Measurements from ENCODE around the gene SCN4A. TPM values are rescaled to one million over a fixed set of nuclear protein-coding genes. Genes with fewer than 3 reads are reported as not detected.
A peak's percentile ranks its signal among the peaks of the same experiment; 100 is the strongest.
"Not testable (repeated sequence)": the region's sequence is repeated elsewhere in the genome, so short reads cannot be mapped to it uniquely, and the experiment has no call there.

Gene SCN4A
- total RNA-seq (under 1 TPM; 0.05 to 0.17 TPM), polyA plus RNA-seq (ENCODE audit: insufficient read length in 6 of 6) (under 1 TPM; 0.39 to 0.88 (median 0.60) TPM)
- long read RNA-seq, donor 1, result 0 reads
- long read RNA-seq, donor 2, result 0 reads
- long read RNA-seq, donor 3, result 0 reads
- long read RNA-seq, donor 4, result 0 reads
- long read RNA-seq, donor 5, result 0 reads
- long read RNA-seq, donor 6, result 0 reads
- long read RNA-seq, donor 7, result 0 reads
- long read RNA-seq, donor 8, result 0 reads
- long read RNA-seq, donor 9, result 0 reads
- long read RNA-seq, donor 10, result 0 reads
- long read RNA-seq, donor 11, result 0 reads
- long read RNA-seq, donor 12, result 0 reads

DNA sequence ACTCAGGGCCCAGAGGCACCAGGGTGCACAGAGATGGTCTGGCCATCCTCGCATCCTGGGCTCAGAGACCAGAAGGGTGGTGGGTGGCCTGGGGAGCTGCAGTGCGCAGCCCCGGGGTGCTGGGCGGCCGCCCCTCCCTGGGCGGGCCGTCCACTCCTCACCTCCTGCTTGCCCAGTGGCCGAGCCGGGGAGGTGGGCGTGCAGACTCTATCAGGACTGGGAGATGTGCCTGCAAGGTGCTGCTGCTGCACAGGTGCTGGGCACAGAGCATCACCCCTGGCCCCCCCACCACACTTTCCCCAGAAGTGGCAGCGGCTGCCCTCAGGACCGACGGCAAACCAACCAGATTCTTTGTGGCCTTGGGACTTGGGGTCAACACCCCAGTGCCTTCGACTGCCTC, at the start of gene SCN4A:
TSS of gene SCN4A (minus strand) at position 123 of the 400 bp plus-strand sequence. CDS start at position 46, 77 bp downstream.
- DNase-seq (no peak), ATAC-seq (no peak)

DNA sequence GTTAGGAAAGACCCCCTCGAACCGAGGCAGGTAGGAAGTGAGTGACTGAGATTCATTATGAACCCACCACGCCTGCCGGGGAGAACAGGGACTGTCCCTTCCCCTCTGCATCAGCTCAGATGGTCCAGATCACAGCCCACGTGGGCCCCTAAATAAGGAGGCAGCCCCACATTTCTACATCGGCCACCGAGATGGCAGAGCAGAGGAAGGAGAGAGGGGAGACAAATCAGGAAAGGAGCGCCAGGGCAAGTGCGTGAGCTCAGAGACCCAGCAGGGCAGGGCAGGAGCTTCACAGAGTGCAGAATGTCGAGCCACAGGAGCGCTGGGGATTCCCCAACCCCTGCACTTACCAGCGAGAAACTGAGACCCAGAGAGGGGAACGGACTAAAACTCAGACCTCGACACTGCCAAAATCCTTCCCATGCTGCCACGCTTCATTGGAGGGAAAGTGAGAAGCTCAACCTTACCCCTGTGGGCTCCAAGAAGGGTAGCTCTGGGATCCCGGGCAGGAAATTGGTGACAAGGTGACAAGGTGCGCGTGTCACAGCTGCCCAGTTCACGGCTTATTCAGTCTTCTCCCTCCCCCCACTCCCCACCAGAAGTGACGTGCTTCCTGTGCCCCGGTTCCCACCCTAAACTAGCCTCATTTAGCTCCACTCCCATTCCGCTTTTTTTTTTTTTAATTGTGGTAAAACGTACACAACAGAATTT, 47.5 kb upstream of the SCN4A start, which contains the start of gene ICAM2:
TSS of gene ICAM2 (minus strand) at position 578 of the 711 bp plus-strand sequence. CDS start 13,942 bp downstream, outside the sequence.
- Histone ChIP-seq H3K4me1 (peaks cover 3 to 69% of the 10 kb centered on the region in 2 donors), H3K9me3 (no peaks in the 10 kb centered on the region), H3K36me3 (no peaks in the 10 kb centered on the region), H3K27me3 (no peaks in the 10 kb centered on the region), H3K4me3 (peak within 1 kb of the TSS; percentile 44 to 50), H3K27ac (peak within 1 kb of the TSS; percentile 79 to 85)
- intact Hi-C loops (cut with DNase I), result no loop called here
- ATAC-seq, result peak; percentile 73
- TF ChIP-seq, protein P1, sequence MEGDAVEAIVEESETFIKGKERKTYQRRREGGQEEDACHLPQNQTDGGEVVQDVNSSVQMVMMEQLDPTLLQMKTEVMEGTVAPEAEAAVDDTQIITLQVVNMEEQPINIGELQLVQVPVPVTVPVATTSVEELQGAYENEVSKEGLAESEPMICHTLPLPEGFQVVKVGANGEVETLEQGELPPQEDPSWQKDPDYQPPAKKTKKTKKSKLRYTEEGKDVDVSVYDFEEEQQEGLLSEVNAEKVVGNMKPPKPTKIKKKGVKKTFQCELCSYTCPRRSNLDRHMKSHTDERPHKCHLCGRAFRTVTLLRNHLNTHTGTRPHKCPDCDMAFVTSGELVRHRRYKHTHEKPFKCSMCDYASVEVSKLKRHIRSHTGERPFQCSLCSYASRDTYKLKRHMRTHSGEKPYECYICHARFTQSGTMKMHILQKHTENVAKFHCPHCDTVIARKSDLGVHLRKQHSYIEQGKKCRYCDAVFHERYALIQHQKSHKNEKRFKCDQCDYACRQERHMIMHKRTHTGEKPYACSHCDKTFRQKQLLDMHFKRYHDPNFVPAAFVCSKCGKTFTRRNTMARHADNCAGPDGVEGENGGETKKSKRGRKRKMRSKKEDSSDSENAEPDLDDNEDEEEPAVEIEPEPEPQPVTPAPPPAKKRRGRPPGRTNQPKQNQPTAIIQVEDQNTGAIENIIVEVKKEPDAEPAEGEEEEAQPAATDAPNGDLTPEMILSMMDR (IDR thresholded peaks at IDR 0.05), result no peak
- peak in 2 of 4 donors; percentile 44 to 76 for DNase-seq

More for the DNA sequence above, at the start of gene SCN4A:
- H3K27me3 ChIP-seq, result no peaks in the 10 kb centered on the region
- H3K9me3 ChIP-seq, result no peaks in the 10 kb centered on the region
- no peaks in the 10 kb centered on the region for H3K4me1 ChIP-seq
- H3K27ac ChIP-seq, result no peak within 1 kb of the TSS
- intact Hi-C loops (cut with DNase I), result no loop called here
- H3K36me3 ChIP-seq, result no peaks in the 10 kb centered on the region
- H3K4me3 ChIP-seq, result no peak within 1 kb of the TSS
- TF ChIP-seq, protein P1 (IDR thresholded peaks at IDR 0.05), result no peak

DNA sequence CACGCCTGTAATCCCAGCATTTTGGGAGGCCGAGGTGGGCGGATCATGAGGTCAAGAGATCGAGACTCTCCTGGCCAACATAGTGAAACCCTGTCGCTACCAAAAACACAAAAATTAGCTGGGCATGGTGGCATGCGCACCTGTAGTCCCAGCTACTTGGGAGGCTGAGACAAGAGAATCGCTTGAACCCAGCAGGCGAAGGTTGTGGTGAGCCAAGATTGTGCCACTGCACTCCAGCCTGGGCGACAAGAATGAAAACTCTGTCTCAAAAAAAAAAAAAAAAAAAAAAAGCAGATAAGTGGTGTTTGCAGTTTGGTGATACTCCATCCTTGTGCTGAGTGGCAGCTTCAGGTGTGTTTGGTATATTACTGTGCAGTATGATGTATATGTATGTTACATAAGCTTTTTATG, 46.8 kb upstream of the SCN4A start:
- H3K27me3 ChIP-seq; ATAC-seq; H3K36me3 ChIP-seq; H3K9me3 ChIP-seq; DNase-seq; intact Hi-C loops (cut with DNase I): not testable (repeated sequence)
- peak overlapping the region; percentile 79 to 85 for H3K27ac ChIP-seq
- H3K4me3 ChIP-seq, result peak overlapping the region; percentile 44 to 50
- H3K4me1 ChIP-seq, result peaks cover 6 to 69% of the 10 kb centered on the region in 2 donors

DNA sequence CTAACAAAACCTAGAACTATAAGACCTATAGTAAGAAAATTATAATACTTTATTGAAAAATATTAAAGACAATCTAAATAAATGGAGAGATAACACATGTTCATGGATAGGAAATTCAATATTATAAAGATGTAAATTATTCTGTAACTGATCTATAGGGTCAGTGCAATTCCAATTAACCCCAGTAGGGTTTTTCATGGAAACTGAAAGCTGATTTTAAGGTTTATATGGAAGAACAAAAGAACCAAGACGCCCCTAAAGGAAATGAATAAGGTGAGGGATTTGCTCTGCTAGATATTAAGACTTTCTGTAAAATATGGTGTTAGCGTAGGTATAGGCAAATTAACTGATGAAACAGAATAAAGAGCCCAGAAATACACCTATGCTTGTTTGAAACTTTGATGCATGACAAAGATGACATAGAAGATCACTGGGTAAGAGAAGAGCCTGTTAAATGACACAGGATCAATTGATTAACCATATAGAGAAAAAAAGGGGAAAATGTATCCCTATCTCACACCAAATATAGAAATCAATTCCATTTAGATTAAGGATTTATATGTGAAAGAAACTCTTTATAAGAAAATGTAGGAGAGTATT, 44.8 kb upstream of the SCN4A start:
- Histone ChIP-seq H3K4me1 (peaks cover 6 to 63% of the 10 kb centered on the region in 2 donors), H3K4me3 (no peak overlapping the region), H3K27ac (peak overlapping the region in 1 of 2 donors; percentile 52), H3K9me3 (no peaks in the 10 kb centered on the region), H3K36me3 (no peaks in the 10 kb centered on the region), H3K27me3 (no peaks in the 10 kb centered on the region)
- TF ChIP-seq, protein P1 (IDR thresholded peaks at IDR 0.05), result no peak
- ATAC-seq, result no peak
- intact Hi-C loops (cut with DNase I), result no loop called here
- DNase-seq, result no peak

DNA sequence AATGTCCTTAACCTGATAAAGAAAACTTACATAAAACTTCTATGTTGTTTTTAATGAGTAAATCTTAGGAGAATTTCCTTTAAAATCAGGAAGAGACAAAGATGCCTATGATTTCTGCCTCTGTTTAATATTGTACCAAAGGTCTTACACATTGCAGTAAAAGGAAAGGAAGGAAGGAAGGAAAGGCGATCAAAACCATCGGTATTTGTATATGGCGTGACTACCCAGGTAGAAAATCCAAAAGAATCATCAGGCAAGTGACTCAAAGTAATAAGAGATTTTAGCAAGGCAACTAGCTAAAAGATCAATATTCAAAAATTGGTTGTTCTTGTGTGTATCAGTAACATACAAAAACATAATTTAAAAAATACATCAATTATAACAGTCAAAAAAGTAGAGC, 44.3 kb upstream of the SCN4A start:
- no peak overlapping the region for H3K4me3 ChIP-seq
- ATAC-seq (no peak), DNase-seq (no peak)
- no peaks in the 10 kb centered on the region for H3K36me3 ChIP-seq
- peak overlapping the region in 1 of 2 donors; percentile 52 for H3K27ac ChIP-seq
- peaks cover 6 to 62% of the 10 kb centered on the region in 2 donors for H3K4me1 ChIP-seq
- intact Hi-C loops (cut with DNase I), result no loop called here
- TF ChIP-seq, protein P1 (IDR thresholded peaks at IDR 0.05), result no peak
- no peaks in the 10 kb centered on the region for H3K27me3 ChIP-seq
- H3K9me3 ChIP-seq, result no peaks in the 10 kb centered on the region

Measured in left lung (tissue), 14 donors.